ENCODE results near the gene GTF3C1. TPM values are rescaled to one million over a fixed set of nuclear protein-coding genes. Genes with fewer than 3 reads are reported as not detected.

The GTF3C1 gene
- total and polyA plus RNA-seq, 2 of the 8 experiments (the other 6 are each of a cell fraction or from before 2014, with no cell fraction given): 89.3 to 126 TPM

DNA sequence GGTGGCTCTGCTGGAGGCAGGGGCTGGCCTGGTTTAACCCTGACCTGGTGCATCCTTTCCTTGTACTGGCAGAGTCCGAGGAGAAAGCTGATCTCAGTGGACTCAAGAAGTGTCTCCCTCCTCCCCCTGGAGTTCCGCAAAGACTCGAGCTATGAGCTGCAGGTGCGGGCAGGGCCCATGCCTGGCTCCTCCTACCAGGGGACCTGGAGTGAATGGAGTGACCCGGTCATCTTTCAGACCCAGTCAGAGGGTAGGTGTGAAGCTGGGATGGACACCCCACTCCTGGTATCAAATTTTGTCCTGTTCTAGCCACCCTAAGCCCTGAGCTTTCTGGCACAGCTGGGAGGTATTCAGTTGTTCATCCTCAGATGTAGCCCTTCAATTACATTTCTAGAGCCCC lies 105.2 kb downstream of the GTF3C1 start:
- H2AFZ ChIP-seq (ENCODE audit: low read length): no peak overlapping the region
- ChIA-PET CTCF (ENCODE audit: partially characterized antibody) (interaction anchor here (2.1 kb wide), 1 partner anchor 12 kb away, joined by 8 read pairs; no protein-coding TSS in a partner anchor), POLR2A (ENCODE audit: partially characterized antibody) (no interaction called here)
- H4K91ac ChIP-seq (replicated peaks; ENCODE audit: insufficient read length, low read length): no peak overlapping the region
- H3K4me3 ChIP-seq (ENCODE audit: extremely low read depth in 1 of 4, insufficient read depth in 2 of 4, low read depth in 3 of 4, low read length in 4 of 4): no peak overlapping the region
- DNase-seq (ENCODE audit: low read depth in 1 of 2, low spot score in 2 of 2) (no peak), FAIRE-seq (no peak)
- H4K8ac ChIP-seq (ENCODE audit: extremely low read depth, insufficient read depth, low read length): no peak overlapping the region
- H4K5ac ChIP-seq (ENCODE audit: insufficient read length, low read depth, low read length): no peak overlapping the region
- H2AK5ac ChIP-seq (ENCODE audit: low read depth, low read length): no peak overlapping the region
- no peaks in the 10 kb centered on the region; a peak in 1 of 7 replicates for H3K27me3 ChIP-seq (replicated peaks in 1 of 4; ENCODE audit: control insufficient read depth in 3 of 4, extremely low read depth in 1 of 4, insufficient read depth in 3 of 4, low read length in 3 of 4)
- H3K56ac ChIP-seq (replicated peaks; ENCODE audit: insufficient read length, low read depth, low read length): no peak overlapping the region
- no peak overlapping the region for H3K23ac ChIP-seq (ENCODE audit: insufficient read length)
- H2BK12ac ChIP-seq (ENCODE audit: low read depth, low read length): no peak overlapping the region
- peaks cover 0 to 4% of the 10 kb centered on the region in 2 experiments for H4K20me1 ChIP-seq (replicated peaks in 1 of 2; ENCODE audit: control insufficient read depth in 1 of 2, insufficient read depth in 2 of 2, low read length in 2 of 2)
- H2BK15ac ChIP-seq (ENCODE audit: low read length): no peak overlapping the region
- no peaks in the 10 kb centered on the region for H3K79me2 ChIP-seq (ENCODE audit: control insufficient read depth in 1 of 2, insufficient read depth in 2 of 2, low read length in 2 of 2)
- no peak overlapping the region for H3K9ac ChIP-seq (replicated peaks in 1 of 4; ENCODE audit: extremely low read depth in 1 of 4, low read depth in 3 of 4, low read length in 3 of 4)
- 0 out of 2 replicates have a peak, but pooled peaks cover under 1% of the 10 kb centered on the region for H3K79me1 ChIP-seq (ENCODE audit: low read depth, low read length)
- no peaks in the 10 kb centered on the region for H3K36me3 ChIP-seq (ENCODE audit: control insufficient read depth in 2 of 4, insufficient read depth in 4 of 4, low read length in 3 of 4)
- H3K4me2 ChIP-seq (ENCODE audit: insufficient read depth in 1 of 2, low read depth in 2 of 2, low read length in 2 of 2): no peak overlapping the region
- H3K9me3 ChIP-seq (ENCODE audit: insufficient read depth in 2 of 2, low read depth in 1 of 2, low read length in 1 of 2): peaks cover 15 to 21% of the 10 kb centered on the region in 2 experiments
- H3K23me2 ChIP-seq (ENCODE audit: low read depth, low read length): peaks cover 2% of the 10 kb centered on the region; the same call in 1 of the 2 replicates
- H2BK120ac ChIP-seq (replicated peaks; ENCODE audit: low read depth, low read length): no peak overlapping the region
- H2BK20ac ChIP-seq (ENCODE audit: low read length): no peak overlapping the region
- H2BK5ac ChIP-seq (ENCODE audit: low read depth, low read length): no peak overlapping the region
- no peak overlapping the region for H3K18ac ChIP-seq (ENCODE audit: extremely low read depth, low read length)
- H3K4ac ChIP-seq (replicated peaks; ENCODE audit: insufficient read length, low read depth, low read length): no peak overlapping the region
- H3K27ac ChIP-seq (ENCODE audit: low read depth, low read length): no peak overlapping the region
- TF ChIP-seq NANOG (IDR thresholded peaks at IDR 0.05; ENCODE audit: insufficient read depth, low read depth, low read length, poor library complexity, severe bottlenecking): no peak
- no peak for TF ChIP-seq TEAD4 (IDR thresholded peaks at IDR 0.05; ENCODE audit: low read depth, low read length)
- no peak for TF ChIP-seq RBBP5 (IDR thresholded peaks at IDR 0.05; ENCODE audit: borderline replicate concordance, low read depth, low read length)
- TF ChIP-seq YY1 (IDR thresholded peaks at IDR 0.05; ENCODE audit: low read depth, low read length): no peak
- TF ChIP-seq SAP30 (IDR thresholded peaks at IDR 0.05; ENCODE audit: insufficient read depth, insufficient replicate concordance, low read length): no peak
- no peak for TF ChIP-seq CHD2 (IDR thresholded peaks at IDR 0.05; ENCODE audit: low read length)
- TF ChIP-seq BACH1 (IDR thresholded peaks at IDR 0.05; ENCODE audit: low read length): no peak
- no peak for TF ChIP-seq CTBP2 (IDR thresholded peaks at IDR 0.05; ENCODE audit: borderline replicate concordance, insufficient read depth, insufficient read length, low read length)
- no peak for TF ChIP-seq POU5F1 (IDR thresholded peaks at IDR 0.05; ENCODE audit: low read depth, low read length)
- no peak for TF ChIP-seq BCL11A (IDR thresholded peaks at IDR 0.05; ENCODE audit: low read depth in 2 of 2, low read length in 2 of 2)
- TF ChIP-seq, protein P1, sequence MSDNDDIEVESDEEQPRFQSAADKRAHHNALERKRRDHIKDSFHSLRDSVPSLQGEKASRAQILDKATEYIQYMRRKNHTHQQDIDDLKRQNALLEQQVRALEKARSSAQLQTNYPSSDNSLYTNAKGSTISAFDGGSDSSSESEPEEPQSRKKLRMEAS (IDR thresholded peaks at IDR 0.05): no peak
- no peak for TF ChIP-seq POLR2AphosphoS5 (IDR thresholded peaks at IDR 0.05; ENCODE audit: low read depth, low read length)
- no peak overlapping the region for H3K14ac ChIP-seq (ENCODE audit: insufficient read length)
- peaks cover 0 to under 1% (median 0%) of the 10 kb centered on the region in 4 experiments; a peak in 1 of 7 replicates for H3K4me1 ChIP-seq (replicated peaks in 1 of 4; ENCODE audit: control insufficient read depth in 3 of 4, insufficient read depth in 4 of 4, low read length in 3 of 4)
- WGBS, 2 experiments (ENCODE audit: extremely low coverage in 1 of 2, insufficient coverage in 1 of 2, insufficient read length in 1 of 2, insufficient replicate concordance in 2 of 2, low coverage in 1 of 2, low lambda C conversion rate in 2 of 2, missing lambda C conversion rate in 1 of 2): 91% methylated on average over 5 of the region's 5 CpGs; no CpG with 5 or more reads in 1 of the 2 experiments
